Body of pancreas (tissue), 4 donors: ENCODE data around the gene BUB1B. TPM values are rescaled to one million over a fixed set of nuclear protein-coding genes. Genes with fewer than 3 reads are reported as not detected.
A peak's percentile ranks its signal among the peaks of the same experiment; 100 is the strongest.

Experiments used
- ATAC-seq: fragments of 150-250 bp; one replicate; pipeline ENCODE4 v1.9.1; 2016
- DNase-seq, 4 donors: peaks; one replicate each; pipeline ENCODE4 v3.0.0-alpha.2; 2019
- H3K27ac ChIP-seq, 4 donors: fragments of 200-600 bp; sonication (generic); 1 replicate in 3 of 4; 2 replicates in 1 of 4; pipeline versions ENCODE4 v1.5.1 to v1.6.1; 2016 to 2019; ENCODE audit warnings: mild to moderate bottlenecking in 1 of 4, mixed read lengths in 1 of 4, moderate library complexity in 1 of 4
- H3K27me3 ChIP-seq, 2 donors: fragments of 200-600 bp; sonication (generic); one replicate each; pipeline ENCODE4 v1.6.0; 2016; ENCODE audit warnings: mild to moderate bottlenecking in 1 of 2
- H3K36me3 ChIP-seq, 2 donors: fragments of 200-600 bp; sonication (generic); replicated peaks in 1 of 2; 2 replicates each; pipeline ENCODE4 v1.5.1; 2016; ENCODE audit warnings: low read depth in 2 of 2; ENCODE audit not compliant: insufficient read depth in 1 of 2
- H3K4me1 ChIP-seq: fragments of 200-600 bp; sonication (generic); one replicate; pipeline ENCODE4 v1.6.0; 2016
- H3K4me3 ChIP-seq, 2 donors: fragments of 200-600 bp; sonication (generic); 1 replicate in 1 of 2; 2 replicates in 1 of 2; pipeline ENCODE4 v1.5.1; 2016 to 2019
- H3K9me3 ChIP-seq, 3 donors: fragments of 200-600 bp; sonication (generic); 1 replicate in 2 of 3; 2 replicates in 1 of 3; pipeline ENCODE4 v1.5.1; 2016
- CTCF ChIP-seq, 7 experiments: fragments of 450-650 bp in 4 of 7; fragments of 200-600 bp in 3 of 7; sonication (generic) in 3 of 7; IDR thresholded peaks; one replicate each; pipeline ENCODE4 v1.5.1; 2016 to 2019; ENCODE audit warnings: antibody characterized with exemption in 7 of 7
- POLR2A ChIP-seq, 3 donors: fragments of 450-650 bp; IDR thresholded peaks; one replicate each; pipeline ENCODE4 v1.6.1; 2016; ENCODE audit warnings: antibody characterized with exemption in 3 of 3, mild to moderate bottlenecking in 2 of 3
- WGBS, 2 donors: methylation state at CpG; one replicate each; pipeline ENCODE4 v1.1.5; 2017; 5-methylcytosine and 5-hydroxymethylcytosine counted together
- intact Hi-C: fragments of 100-400 bp; cut with DNase I; formaldehyde crosslinking; loops from one replicate; pipeline ENCODE4 v1.15.1; 2023
- total RNA-seq, 2 donors: library from RNA; depleted of rRNA; stranded (reverse); fragments of >200 nt; gene quantifications; one replicate each; pipeline ENCODE4 v1.1.0, GENCODE V29; 2016

BUB1B gene
- total RNA-seq, 2 donors from 2014 or later = not detected

GRCh38 chr15:40254452-40254851 is 93.6 kb downstream of the BUB1B start:
- 88 to 92% methylated on average over 3 of the region's 3 CpGs for WGBS, 2 donors
- Histone ChIP-seq H3K36me3 (no peaks in the 10 kb centered on the region), H3K4me3 (no peak overlapping the region), H3K4me1 (peaks cover 36% of the 10 kb centered on the region), H3K27me3 (no peaks in the 10 kb centered on the region), H3K27ac (no peak overlapping the region), H3K9me3 (no peaks in the 10 kb centered on the region)
- intact Hi-C loops = no loop called here
- no peak for ATAC-seq
- no peak for TF ChIP-seq POLR2A (IDR thresholded peaks at IDR 0.05)
- no peak for TF ChIP-seq CTCF (IDR thresholded peaks at IDR 0.05)
- DNase-seq = no peak

GRCh38 chr15:40255033-40255432 is 94.2 kb downstream of the BUB1B start:
- intact Hi-C loops = no loop called here
- H3K27me3 ChIP-seq = no peaks in the 10 kb centered on the region
- H3K4me3 ChIP-seq = no peak overlapping the region
- H3K36me3 ChIP-seq = no peaks in the 10 kb centered on the region
- no peak overlapping the region for H3K27ac ChIP-seq
- WGBS, 2 donors = 82 to 98% methylated on average over 4 of the region's 4 CpGs
- ATAC-seq (no peak), DNase-seq (no peak)
- peaks cover 36% of the 10 kb centered on the region for H3K4me1 ChIP-seq
- no peak for TF ChIP-seq POLR2A (IDR thresholded peaks at IDR 0.05)
- no peak for TF ChIP-seq CTCF (IDR thresholded peaks at IDR 0.05)
- H3K9me3 ChIP-seq = no peaks in the 10 kb centered on the region

- DNase-seq = peak in 3 of 4 donors; percentile 39 to 80 (median 73)
- Histone ChIP-seq H3K27me3 (no peaks in the 10 kb centered on the region), H3K36me3 (no peaks in the 10 kb centered on the region), H3K4me3 (no peak overlapping the region), H3K9me3 (no peaks in the 10 kb centered on the region), H3K4me1 (peaks cover 35% of the 10 kb centered on the region), H3K27ac (peak overlapping the region in 3 of 4 donors; percentile 52 to 62 (median 60))
- TF ChIP-seq CTCF (IDR thresholded peaks at IDR 0.05) (no peak), POLR2A (IDR thresholded peaks at IDR 0.05) (peak in 2 of 3 donors; percentile 9 to 20)
- intact Hi-C loops = no loop called here
- ATAC-seq = peak; percentile 49
- 55 to 56% methylated on average over 17 of the region's 17 CpGs for WGBS, 2 donors
Observed at GRCh38 chr15:40256638-40257235, 95.9 kb downstream of the BUB1B start.

GRCh38 chr15:40257656-40258450 is 97.0 kb downstream of the BUB1B start:
- no peaks in the 10 kb centered on the region for H3K27me3 ChIP-seq
- intact Hi-C loops = no loop called here

More at GRCh38 chr15:40257656-40258450, 97.0 kb downstream of the BUB1B start:
- no peak overlapping the region for H3K27ac ChIP-seq
- no peaks in the 10 kb centered on the region for H3K36me3 ChIP-seq
- no peak overlapping the region for H3K4me3 ChIP-seq
- no peaks in the 10 kb centered on the region for H3K9me3 ChIP-seq
- WGBS, 2 donors = 91 to 92% methylated on average over 6 to 9 of the region's 9 CpGs
- peaks cover 29% of the 10 kb centered on the region for H3K4me1 ChIP-seq
- ATAC-seq (no peak), DNase-seq (no peak)
- TF ChIP-seq POLR2A (IDR thresholded peaks at IDR 0.05) (no peak), CTCF (IDR thresholded peaks at IDR 0.05) (no peak)
